ENCODE data around the gene TSN. TPM values are rescaled to one million over a fixed set of nuclear protein-coding genes. Genes with fewer than 3 reads are reported as not detected.

TSN gene
- total RNA-seq, 1 experiment from 2014 or later, result 91.5 TPM

DNA sequence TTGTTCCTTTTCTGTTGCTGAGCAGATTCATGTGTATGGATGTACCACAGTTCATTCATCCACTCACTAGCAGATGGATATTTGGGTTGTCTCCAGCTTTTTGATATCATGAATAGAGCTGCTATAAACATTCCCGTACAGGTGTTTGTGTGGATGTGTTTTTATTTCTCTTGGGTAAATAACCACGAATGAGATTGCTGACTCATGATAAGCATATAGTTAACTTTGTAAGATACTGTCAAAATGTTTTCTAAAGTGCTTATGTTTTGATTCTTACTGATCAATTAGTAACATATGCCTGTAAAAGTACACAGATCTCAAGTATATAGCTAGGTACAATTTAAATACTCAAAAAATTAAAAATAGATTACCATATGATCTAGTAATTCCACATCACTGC is 27.7 kb downstream of the TSN start (continued):
- TF ChIP-seq, protein P1, sequence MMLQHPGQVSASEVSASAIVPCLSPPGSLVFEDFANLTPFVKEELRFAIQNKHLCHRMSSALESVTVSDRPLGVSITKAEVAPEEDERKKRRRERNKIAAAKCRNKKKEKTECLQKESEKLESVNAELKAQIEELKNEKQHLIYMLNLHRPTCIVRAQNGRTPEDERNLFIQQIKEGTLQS (IDR thresholded peaks at IDR 0.05), result no peak
- TF ChIP-seq YY1 (IDR thresholded peaks at IDR 0.05; ENCODE audit: extremely low read depth, insufficient replicate concordance, low read depth, low read length), result no peak
- no peak for TF ChIP-seq ELF1 (IDR thresholded peaks at IDR 0.05; ENCODE audit: borderline replicate concordance, low read depth)
- TF ChIP-seq EZH2phosphoT487 (IDR thresholded peaks at IDR 0.05; ENCODE audit: borderline replicate concordance), result no peak

DNA sequence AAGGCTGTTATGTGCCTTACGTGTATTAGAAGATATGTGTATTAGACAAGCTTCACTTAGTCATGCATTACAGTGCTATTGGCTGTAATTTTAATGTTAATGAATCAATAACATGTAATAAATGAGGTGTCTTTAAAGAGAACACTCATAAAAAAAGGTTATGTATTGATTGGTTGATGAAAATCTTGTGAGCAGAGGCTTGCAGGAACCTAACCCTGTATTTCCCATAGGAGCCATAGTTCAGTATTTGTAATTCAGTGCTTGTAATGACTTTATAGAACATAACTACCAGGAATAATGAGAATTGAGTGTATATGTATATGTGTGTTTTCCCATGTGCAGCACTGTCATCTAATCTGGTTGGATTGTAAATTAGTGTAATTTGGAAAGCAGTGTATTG is 33.2 kb downstream of the TSN start:
- no peak overlapping the region for H3K4me2 ChIP-seq (ENCODE audit: low read length)
- intact Hi-C loops (cut with micrococcal nuclease), result no loop called here
- peaks cover 8 to 14% of the 10 kb centered on the region in 2 experiments for H3K4me1 ChIP-seq (ENCODE audit: control insufficient read depth in 1 of 2, insufficient read depth in 2 of 2, low read length in 2 of 2)
- no peak overlapping the region for H2AFZ ChIP-seq (ENCODE audit: low read depth, low read length, poor library complexity, severe bottlenecking)
- DNase-seq (ENCODE audit: low read depth, low spot score), result no peak
- no peak for TF ChIP-seq EGR1 (IDR thresholded peaks at IDR 0.05; ENCODE audit: low read depth)
- no peak for TF ChIP-seq JUND (IDR thresholded peaks at IDR 0.05)
- no peak for TF ChIP-seq EZH2 (IDR thresholded peaks at IDR 0.05)
- no peak for TF ChIP-seq ZFX (IDR thresholded peaks at IDR 0.05)
- TF ChIP-seq ELF1 (IDR thresholded peaks at IDR 0.05; ENCODE audit: borderline replicate concordance, low read depth), result no peak
- no peak for TF ChIP-seq POLR2AphosphoS5 (IDR thresholded peaks at IDR 0.05; ENCODE audit: low read depth, low read length)
- TF ChIP-seq SRF (IDR thresholded peaks at IDR 0.05; ENCODE audit: low read depth), result no peak
- TF ChIP-seq, protein P1 (IDR thresholded peaks at IDR 0.05), result no peak
- TF ChIP-seq YY1 (IDR thresholded peaks at IDR 0.05; ENCODE audit: extremely low read depth, insufficient replicate concordance, low read depth, low read length), result no peak
- TF ChIP-seq SIN3A (IDR thresholded peaks at IDR 0.05; ENCODE audit: low read depth), result no peak
- no peak for TF ChIP-seq ZNF274 (IDR thresholded peaks at IDR 0.05; ENCODE audit: low read depth, low read length)
- no peak for TF ChIP-seq POLR2A (IDR thresholded peaks at IDR 0.05; ENCODE audit: borderline replicate concordance, extremely low read depth, insufficient read depth, insufficient read length)
- no peak for TF ChIP-seq TCF7L2 (IDR thresholded peaks at IDR 0.05; ENCODE audit: borderline replicate concordance, extremely low read depth, insufficient read depth, insufficient read length)
- TF ChIP-seq, protein P2, sequence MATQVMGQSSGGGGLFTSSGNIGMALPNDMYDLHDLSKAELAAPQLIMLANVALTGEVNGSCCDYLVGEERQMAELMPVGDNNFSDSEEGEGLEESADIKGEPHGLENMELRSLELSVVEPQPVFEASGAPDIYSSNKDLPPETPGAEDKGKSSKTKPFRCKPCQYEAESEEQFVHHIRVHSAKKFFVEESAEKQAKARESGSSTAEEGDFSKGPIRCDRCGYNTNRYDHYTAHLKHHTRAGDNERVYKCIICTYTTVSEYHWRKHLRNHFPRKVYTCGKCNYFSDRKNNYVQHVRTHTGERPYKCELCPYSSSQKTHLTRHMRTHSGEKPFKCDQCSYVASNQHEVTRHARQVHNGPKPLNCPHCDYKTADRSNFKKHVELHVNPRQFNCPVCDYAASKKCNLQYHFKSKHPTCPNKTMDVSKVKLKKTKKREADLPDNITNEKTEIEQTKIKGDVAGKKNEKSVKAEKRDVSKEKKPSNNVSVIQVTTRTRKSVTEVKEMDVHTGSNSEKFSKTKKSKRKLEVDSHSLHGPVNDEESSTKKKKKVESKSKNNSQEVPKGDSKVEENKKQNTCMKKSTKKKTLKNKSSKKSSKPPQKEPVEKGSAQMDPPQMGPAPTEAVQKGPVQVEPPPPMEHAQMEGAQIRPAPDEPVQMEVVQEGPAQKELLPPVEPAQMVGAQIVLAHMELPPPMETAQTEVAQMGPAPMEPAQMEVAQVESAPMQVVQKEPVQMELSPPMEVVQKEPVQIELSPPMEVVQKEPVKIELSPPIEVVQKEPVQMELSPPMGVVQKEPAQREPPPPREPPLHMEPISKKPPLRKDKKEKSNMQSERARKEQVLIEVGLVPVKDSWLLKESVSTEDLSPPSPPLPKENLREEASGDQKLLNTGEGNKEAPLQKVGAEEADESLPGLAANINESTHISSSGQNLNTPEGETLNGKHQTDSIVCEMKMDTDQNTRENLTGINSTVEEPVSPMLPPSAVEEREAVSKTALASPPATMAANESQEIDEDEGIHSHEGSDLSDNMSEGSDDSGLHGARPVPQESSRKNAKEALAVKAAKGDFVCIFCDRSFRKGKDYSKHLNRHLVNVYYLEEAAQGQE (IDR thresholded peaks at IDR 0.05; ENCODE audit: low read depth), result no peak
- ChIA-PET CTCF (no interaction called here), RAD21 (ENCODE audit: low non-redundant PET in 1 of 2, low total read pairs in 2 of 2, uncharacterized antibody in 2 of 2, unreplicated experiment in 2 of 2) (no interaction called here), POLR2A (no interaction called here)
- no peaks in the 10 kb centered on the region for H3K36me3 ChIP-seq (ENCODE audit: control insufficient read depth in 1 of 2, insufficient read depth in 2 of 2, low read length in 2 of 2)
- no peaks in the 10 kb centered on the region for H4K20me1 ChIP-seq (ENCODE audit: insufficient read depth)
- no peak for ATAC-seq
- no peaks in the 10 kb centered on the region for H3K9me3 ChIP-seq (ENCODE audit: control insufficient read depth in 1 of 2, insufficient read depth in 1 of 2, low read depth in 1 of 2, low read length in 2 of 2)
- H3K27ac ChIP-seq (ENCODE audit: low read depth, low read length), result no peak overlapping the region
- no peaks in the 10 kb centered on the region for H3K9me2 ChIP-seq (ENCODE audit: insufficient read depth)
- H3K9ac ChIP-seq (ENCODE audit: low read length), result no peak overlapping the region
- no peak overlapping the region for H3K4me3 ChIP-seq (replicated peaks in 1 of 2; ENCODE audit: low read depth in 1 of 2, low read length in 2 of 2)
- peaks cover 8% of the 10 kb centered on the region; the same call in 1 of the 2 replicates for H3K27me3 ChIP-seq (ENCODE audit: insufficient read depth, low read length)
- no TSS peak for BruUV-seq (replicated peaks)
- no peaks in the 10 kb centered on the region for H3K79me2 ChIP-seq (ENCODE audit: insufficient read depth, low read length)
